CD4-positive, CD25-positive, alpha-beta regulatory T cell (primary cell): ENCODE data around the gene MBOAT1. TPM values are rescaled to one million over a fixed set of nuclear protein-coding genes. Genes with fewer than 3 reads are reported as not detected.
"Not testable (repeated sequence)": the region's sequence is repeated elsewhere in the genome, so short reads cannot be mapped to it uniquely, and the experiment has no call there.

Experiments used
- ATAC-seq, 2 donors: fragments of 150-1000 bp; cut with Tn5 transposase; one replicate each; pipeline ENCODE4 v1.10.0; 2021; ENCODE audit warnings: low read depth in 2 of 2, moderate number of reproducible peaks in 2 of 2, moderate library complexity in 1 of 2
- DNase-seq, 3 donors: peaks; one replicate each; pipeline versions ENCODE4 v3.0.0 to v3.0.0-alpha.2; 2012 to 2022; ENCODE audit warnings: mixed read lengths in 1 of 3
- H3K27ac ChIP-seq: one replicate; pipeline ENCODE4 v1.7.0; 2013; ENCODE audit warnings: mild to moderate bottlenecking, low read length; ENCODE audit not compliant: insufficient read depth, poor library complexity, severe bottlenecking
- H3K27me3 ChIP-seq: one replicate; pipeline ENCODE4 v1.7.0; 2013; ENCODE audit warnings: low read length; ENCODE audit not compliant: control insufficient read depth, insufficient read depth
- H3K36me3 ChIP-seq: one replicate; pipeline ENCODE4 v1.7.0; 2013; ENCODE audit warnings: mild to moderate bottlenecking, low read length, moderate library complexity; ENCODE audit not compliant: control insufficient read depth, insufficient read depth
- H3K4me1 ChIP-seq: 2 replicates; pipeline ENCODE4 v1.7.0; 2013; ENCODE audit warnings: mild to moderate bottlenecking, low read length; ENCODE audit not compliant: insufficient read depth, control insufficient read depth, poor library complexity, severe bottlenecking
- H3K4me3 ChIP-seq: one replicate; pipeline ENCODE4 v1.7.0; 2013; ENCODE audit warnings: low read depth, mild to moderate bottlenecking, low read length, moderate library complexity
- H3K9me3 ChIP-seq, 2 experiments: 1 replicate in 1 of 2; 2 replicates in 1 of 2; pipeline ENCODE4 v1.7.0; 2013; ENCODE audit warnings: low read length in 2 of 2, mild to moderate bottlenecking in 1 of 2, moderate library complexity in 1 of 2; ENCODE audit not compliant: control insufficient read depth in 2 of 2
- H3K27ac Mint-ChIP-seq, 3 donors: one replicate each; pipeline ENCODE4 v1.8.0; 2020 to 2022; ENCODE audit warnings: mild to moderate bottlenecking in 3 of 3, mixed read lengths in 3 of 3, moderate library complexity in 2 of 3
- H3K27me3 Mint-ChIP-seq: one replicate; pipeline ENCODE4 v1.8.0; 2022; ENCODE audit warnings: mild to moderate bottlenecking, mixed read lengths
- H3K36me3 Mint-ChIP-seq: one replicate; pipeline ENCODE4 v1.8.0; 2020; ENCODE audit warnings: mixed read lengths
- H3K4me1 Mint-ChIP-seq, 4 donors: one replicate each; pipeline ENCODE4 v1.8.0; 2020 to 2022; ENCODE audit warnings: mixed read lengths in 4 of 4, mild to moderate bottlenecking in 1 of 4
- H3K4me3 Mint-ChIP-seq, 4 donors: one replicate each; pipeline ENCODE4 v1.8.0; 2020 to 2022; ENCODE audit warnings: mild to moderate bottlenecking in 4 of 4, mixed read lengths in 4 of 4, moderate library complexity in 3 of 4
- H3K9me3 Mint-ChIP-seq, 7 donors: one replicate each; pipeline ENCODE4 v1.8.0; 2020 to 2022; ENCODE audit warnings: mixed read lengths in 7 of 7, mild to moderate bottlenecking in 3 of 7, moderate library complexity in 2 of 7
- polyA plus RNA-seq, 4 donors: library from polyadenylated mRNA; unstranded; fragments of 300-500 nt; fragmentation: Illumina TruSeq; gene quantifications; one replicate each; pipeline ENCODE4 v1.2.3, GENCODE V29; 2021
- total RNA-seq: library from RNA; stranded (reverse); gene quantifications from one replicate; pipeline ENCODE4 v1.2.3, GENCODE V29; 2022

Gene MBOAT1
- total and polyA plus RNA-seq, 5 donors from 2014 or later = 3.6 to 26.4 (median 6.0) TPM

DNA sequence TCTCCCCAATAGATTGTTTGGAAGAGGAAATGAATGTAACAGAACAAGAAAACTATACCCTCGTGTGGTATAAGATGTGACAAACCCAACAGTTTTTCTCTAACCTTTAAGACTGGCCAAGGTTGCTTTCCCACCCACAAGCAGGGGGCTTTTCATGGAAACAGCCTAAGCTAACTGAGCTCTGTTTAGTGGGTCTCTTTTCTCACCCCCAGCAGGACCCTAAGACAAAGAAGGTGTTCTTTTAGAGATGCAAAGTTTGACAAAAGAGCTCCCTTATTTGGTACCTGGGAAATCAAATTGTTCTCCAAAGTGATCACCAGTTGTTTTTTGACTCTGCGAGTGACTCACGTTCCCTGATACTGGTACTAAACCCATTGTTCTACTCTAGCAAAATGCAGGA, 59.1 kb downstream of the MBOAT1 start:
- Histone ChIP-seq H3K27me3 (no peaks in the 10 kb centered on the region), H3K9me3 (no peaks in the 10 kb centered on the region), H3K4me3 (no peak overlapping the region), H3K36me3 (peaks cover 25% of the 10 kb centered on the region), H3K4me1 (no peaks in the 10 kb centered on the region), H3K27ac (no peak overlapping the region)
- Mint-ChIP-seq H3K27me3 (no peaks in the 10 kb centered on the region), H3K27ac (no peak overlapping the region), H3K36me3 (peaks cover 25% of the 10 kb centered on the region), H3K9me3 (peaks cover 0 to 1% (median 0%) of the 10 kb centered on the region in 7 donors), H3K4me3 (no peak overlapping the region), H3K4me1 (peaks cover 3 to 8% (median 4%) of the 10 kb centered on the region in 4 donors)
- DNase-seq (no peak), ATAC-seq (no peak)

DNA sequence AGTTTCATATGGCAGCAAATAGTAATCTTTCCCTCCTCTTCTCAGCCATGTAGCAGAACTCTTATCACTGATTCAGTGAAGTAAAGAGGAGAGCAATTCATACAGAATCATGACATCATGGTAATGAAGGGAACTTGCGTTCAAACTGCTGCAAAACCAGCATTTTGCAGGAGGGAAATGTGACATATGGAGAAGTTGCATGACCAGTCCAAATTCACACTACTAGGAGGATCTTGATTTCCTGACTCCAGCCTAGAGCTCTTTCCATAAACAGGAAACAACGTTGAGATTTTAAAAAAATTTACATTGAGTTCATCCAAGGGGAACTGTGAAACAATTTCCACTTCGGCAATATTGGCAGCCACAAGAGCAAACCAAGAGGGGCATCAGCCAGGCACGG, 63.8 kb downstream of the MBOAT1 start:
- Mint-ChIP-seq H3K36me3 (peaks cover 29% of the 10 kb centered on the region), H3K4me1 (peaks cover 0 to 3% (median 0%) of the 10 kb centered on the region in 4 donors), H3K4me3 (no peak overlapping the region), H3K9me3 (peaks cover 0 to 1% (median 0%) of the 10 kb centered on the region in 7 donors), H3K27me3 (no peaks in the 10 kb centered on the region), H3K27ac (no peak overlapping the region)
- DNase-seq = no peak
- no peaks in the 10 kb centered on the region for H3K9me3 ChIP-seq
- ATAC-seq = no peak
- H3K36me3 ChIP-seq = peaks cover 47% of the 10 kb centered on the region
- no peaks in the 10 kb centered on the region for H3K27me3 ChIP-seq
- no peaks in the 10 kb centered on the region for H3K4me1 ChIP-seq
- no peak overlapping the region for H3K4me3 ChIP-seq
- H3K27ac ChIP-seq = no peak overlapping the region

DNA sequence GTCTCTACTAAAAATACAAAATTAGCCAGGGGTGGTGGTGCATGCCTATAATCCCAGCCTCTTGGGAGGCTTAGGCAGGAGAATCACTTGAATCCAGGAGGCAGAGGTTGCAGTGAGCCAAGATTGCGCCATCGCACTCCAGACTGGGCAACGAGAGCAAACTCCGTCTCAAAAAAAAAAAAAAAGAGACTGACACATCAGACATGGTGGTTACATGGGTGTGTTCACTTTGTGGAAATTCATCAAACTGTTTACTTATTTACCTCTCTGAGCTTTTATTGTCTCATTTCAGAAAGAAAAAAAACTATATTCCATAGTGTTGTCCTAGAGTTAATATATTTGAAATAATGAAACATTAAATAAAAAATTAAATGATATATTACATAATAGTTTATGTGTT, 64.8 kb downstream of the MBOAT1 start:
- Mint-ChIP-seq H3K36me3 (peaks cover 35% of the 10 kb centered on the region), H3K27ac (no peak overlapping the region), H3K27me3 (no peaks in the 10 kb centered on the region), H3K4me3 (no peak overlapping the region), H3K9me3 (peaks cover 0 to 1% (median 0%) of the 10 kb centered on the region in 7 donors), H3K4me1 (peaks cover 0 to 3% (median 0%) of the 10 kb centered on the region in 4 donors)
- Histone ChIP-seq H3K4me1 (no peaks in the 10 kb centered on the region), H3K9me3 (no peaks in the 10 kb centered on the region), H3K27me3 (no peaks in the 10 kb centered on the region), H3K27ac (no peak overlapping the region), H3K36me3 (peaks cover 54% of the 10 kb centered on the region), H3K4me3 (no peak overlapping the region)
- ATAC-seq (no peak), DNase-seq (no peak)

DNA sequence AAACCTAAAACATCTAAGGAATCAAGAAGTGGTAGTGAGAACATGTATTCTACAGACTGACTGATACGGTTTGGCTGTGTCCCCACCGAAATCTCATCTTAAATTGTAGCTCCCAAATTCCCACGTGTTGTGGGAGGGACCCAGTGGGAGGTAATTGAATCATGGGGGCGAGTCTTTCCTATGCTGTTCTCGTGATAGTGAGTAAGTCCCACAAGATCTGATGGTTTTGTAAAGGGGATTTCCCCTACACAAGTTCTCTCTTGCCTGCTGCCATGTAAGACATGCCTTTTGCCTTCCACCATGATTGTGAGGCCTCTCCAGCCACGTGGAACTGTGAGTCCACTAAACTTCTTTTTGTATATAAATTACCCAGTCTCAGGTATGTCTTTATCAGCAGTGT, 65.4 kb downstream of the MBOAT1 start:
- not testable (repeated sequence) for H3K9me3 ChIP-seq, H3K27ac ChIP-seq, H3K4me3 Mint-ChIP-seq, H3K4me1 Mint-ChIP-seq, H3K27me3 ChIP-seq, DNase-seq, H3K27me3 Mint-ChIP-seq, H3K9me3 Mint-ChIP-seq, H3K27ac Mint-ChIP-seq, ATAC-seq, H3K4me1 ChIP-seq, H3K4me3 ChIP-seq
- H3K36me3 Mint-ChIP-seq = peaks cover 35% of the 10 kb centered on the region
- H3K36me3 ChIP-seq = peaks cover 54% of the 10 kb centered on the region

DNA sequence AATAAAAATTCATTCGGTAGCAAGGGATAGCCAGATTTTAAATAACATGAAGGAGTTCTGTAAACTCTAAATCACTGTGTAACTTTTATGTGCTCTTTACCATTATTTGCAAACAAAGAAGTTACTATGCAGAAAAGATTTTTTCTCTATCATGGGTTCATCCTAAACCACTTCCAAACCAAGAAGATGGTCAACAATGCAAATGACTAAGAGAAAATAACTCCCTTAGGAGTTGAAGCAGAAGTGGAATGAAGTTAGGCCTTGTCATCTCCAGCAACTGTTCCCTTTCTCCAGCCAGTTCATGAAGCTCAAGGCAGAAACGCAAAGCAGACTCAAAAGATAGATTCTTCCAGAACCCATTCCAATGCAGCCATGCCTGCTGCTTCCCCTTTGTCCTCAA, 66.0 kb downstream of the MBOAT1 start:
- Mint-ChIP-seq H3K4me1 (peaks cover 0 to 3% (median 0%) of the 10 kb centered on the region in 4 donors), H3K27me3 (no peaks in the 10 kb centered on the region), H3K9me3 (no peaks in the 10 kb centered on the region), H3K27ac (no peak overlapping the region), H3K4me3 (no peak overlapping the region), H3K36me3 (peaks cover 31% of the 10 kb centered on the region)
- ATAC-seq (no peak), DNase-seq (no peak)
- H3K36me3 ChIP-seq = peaks cover 54% of the 10 kb centered on the region
- no peak overlapping the region for H3K27ac ChIP-seq
- no peaks in the 10 kb centered on the region for H3K9me3 ChIP-seq
- no peaks in the 10 kb centered on the region for H3K27me3 ChIP-seq
- no peak overlapping the region for H3K4me3 ChIP-seq
- H3K4me1 ChIP-seq = no peaks in the 10 kb centered on the region

DNA sequence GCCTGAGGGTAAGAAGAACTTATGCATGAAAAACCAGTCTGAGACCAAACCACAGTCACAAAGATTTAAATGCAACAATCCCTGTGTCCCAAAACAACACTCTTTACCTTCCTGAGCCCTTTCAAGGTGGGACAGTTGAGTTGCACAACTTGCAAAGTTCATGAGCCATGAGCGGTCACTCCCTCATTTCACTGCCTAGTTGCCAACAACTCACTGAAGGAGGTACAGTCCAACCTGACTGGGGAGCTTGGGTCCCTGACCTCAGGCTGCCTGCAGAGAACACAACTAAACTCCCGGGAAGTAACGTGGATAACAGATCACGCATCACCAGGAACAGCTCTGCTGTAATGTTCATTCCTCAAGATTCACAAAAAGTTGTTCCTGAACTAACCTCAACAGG, 69.4 kb downstream of the MBOAT1 start:
- Mint-ChIP-seq H3K36me3 (peaks cover 38% of the 10 kb centered on the region), H3K4me1 (peaks cover 0 to 1% (median 0%) of the 10 kb centered on the region in 4 donors), H3K4me3 (no peak overlapping the region), H3K27ac (no peak overlapping the region), H3K27me3 (no peaks in the 10 kb centered on the region), H3K9me3 (no peaks in the 10 kb centered on the region)
- Histone ChIP-seq H3K4me1 (no peaks in the 10 kb centered on the region), H3K27ac (no peak overlapping the region), H3K9me3 (no peaks in the 10 kb centered on the region), H3K4me3 (no peak overlapping the region), H3K36me3 (peaks cover 58% of the 10 kb centered on the region), H3K27me3 (no peaks in the 10 kb centered on the region)
- DNase-seq = no peak
- ATAC-seq = no peak

DNA sequence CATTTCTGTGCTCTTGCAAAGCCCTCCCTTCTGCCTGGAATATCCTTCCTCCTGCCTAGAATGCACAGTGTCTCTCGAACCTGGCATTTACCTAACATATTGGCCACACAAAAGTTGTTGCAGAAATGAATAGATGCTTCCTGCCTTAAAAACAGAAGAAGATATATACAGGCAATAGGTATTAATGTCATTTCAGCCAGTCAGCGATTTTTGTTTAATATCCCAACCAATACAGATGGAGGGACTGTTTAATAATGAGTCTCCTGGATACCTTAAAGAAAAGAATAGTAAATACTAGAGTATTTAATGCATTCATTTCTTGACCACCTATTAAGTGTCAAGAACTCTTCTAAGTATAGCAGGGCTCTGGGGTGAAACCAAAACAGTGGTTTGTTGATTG, 70.3 kb downstream of the MBOAT1 start:
- no peak for DNase-seq
- H3K27me3 Mint-ChIP-seq = no peaks in the 10 kb centered on the region
- no peak overlapping the region for H3K27ac ChIP-seq
- no peaks in the 10 kb centered on the region for H3K27me3 ChIP-seq
- H3K4me3 Mint-ChIP-seq = no peak overlapping the region
- no peak for ATAC-seq
- H3K4me3 ChIP-seq = no peak overlapping the region
- H3K36me3 Mint-ChIP-seq = peaks cover 39% of the 10 kb centered on the region
- H3K9me3 Mint-ChIP-seq = no peaks in the 10 kb centered on the region
- H3K36me3 ChIP-seq = peaks cover 58% of the 10 kb centered on the region
- H3K9me3 ChIP-seq = no peaks in the 10 kb centered on the region
- H3K27ac Mint-ChIP-seq = no peak overlapping the region
- peaks cover 0 to 1% (median 0%) of the 10 kb centered on the region in 4 donors for H3K4me1 Mint-ChIP-seq
- no peaks in the 10 kb centered on the region for H3K4me1 ChIP-seq

DNA sequence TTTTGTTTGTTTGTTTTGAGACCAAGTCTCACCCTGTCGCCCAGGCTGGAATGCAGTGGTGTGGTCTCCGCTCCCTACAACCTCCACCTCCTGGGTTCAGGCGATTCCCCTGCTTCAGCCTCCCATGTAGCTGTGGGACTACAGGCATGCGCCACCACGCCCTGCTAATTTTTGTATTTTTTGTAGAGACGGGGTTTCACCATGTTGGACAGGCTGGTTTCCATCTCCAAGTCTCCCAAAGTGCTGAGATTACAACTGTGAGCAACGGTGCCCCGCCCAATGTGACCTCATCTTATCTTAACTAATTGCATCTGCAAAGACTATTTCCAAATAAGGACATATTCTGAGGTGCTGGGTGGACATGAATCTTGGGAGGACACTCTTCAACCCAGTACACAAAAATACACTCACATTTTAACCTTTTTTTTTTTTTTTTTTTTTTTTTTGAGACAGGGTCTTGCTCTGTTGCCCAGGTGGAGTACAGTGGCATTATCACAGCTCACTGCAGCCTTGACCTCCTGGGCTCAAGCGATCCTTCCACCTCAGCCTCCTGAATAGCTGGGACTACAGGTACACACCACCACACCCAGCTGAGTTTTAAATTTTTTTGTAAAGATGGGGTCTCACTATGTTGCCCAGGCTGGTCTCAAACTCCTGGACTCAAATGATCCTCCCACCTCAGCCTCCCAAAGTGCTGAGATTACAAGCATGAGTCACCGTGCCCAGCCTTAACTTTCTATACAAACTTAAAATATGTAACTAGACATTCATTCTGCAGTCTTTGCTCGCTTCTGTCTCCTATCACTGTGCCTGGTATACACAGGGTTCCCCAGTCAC, 72.9 kb downstream of the MBOAT1 start:
- H3K9me3 Mint-ChIP-seq, H3K4me3 Mint-ChIP-seq, DNase-seq, H3K27ac ChIP-seq, H3K27me3 ChIP-seq, H3K9me3 ChIP-seq, H3K27me3 Mint-ChIP-seq, H3K4me3 ChIP-seq, H3K4me1 ChIP-seq, H3K4me1 Mint-ChIP-seq, H3K27ac Mint-ChIP-seq, ATAC-seq: not testable (repeated sequence)
- H3K36me3 ChIP-seq = peaks cover 49% of the 10 kb centered on the region
- peaks cover 32% of the 10 kb centered on the region for H3K36me3 Mint-ChIP-seq
